GM12878 (cell line): ENCODE results near the gene NTM. TPM values are rescaled to one million over a fixed set of nuclear protein-coding genes. Genes with fewer than 3 reads are reported as not detected.

Source experiments
- ATAC-seq: fragments of 200-7000 bp; cut with Tn5 transposase; 3 replicates; pipeline ENCODE4 v1.9.1; 2020; ENCODE audit warnings: mild to moderate bottlenecking, moderate library complexity
- BruUV-seq: library from RNA; stranded (reverse); fragments of 400-500 nt; replicated peaks from 2 replicates; lab custom pipeline; 2021; lab: Mats Ljungman, UMichigan
- CTCF ChIA-PET: fragments of 300-600 bp; sonication (Branson Sonifier 250); formaldehyde crosslinking; extraction: SDS; loops from one replicate; lab custom pipeline; 2021; ENCODE audit warnings: inconsistent platforms; lab: Yijun Ruan, JAX
- POLR2A ChIA-PET: fragments of 350-600 bp; formaldehyde crosslinking; extraction: SDS; loops from one replicate; lab custom pipeline; 2021; ENCODE audit warnings: inconsistent platforms; lab: Charles Lee
- RAD21 ChIA-PET: fragments of 300-600 bp; sonication (Branson Sonifier 250); formaldehyde crosslinking; loops from one replicate; lab custom pipeline; 2023; ENCODE audit warnings: antibody characterized with exemption; ENCODE audit not compliant: unreplicated experiment; lab: Charles Lee
- SMC1A ChIA-PET: fragments of 300-600 bp; sonication (Branson Sonifier 250); formaldehyde crosslinking; loops from one replicate; lab custom pipeline; 2023; ENCODE audit not compliant: unreplicated experiment, uncharacterized antibody; lab: Charles Lee
- DNase-seq: peaks from one replicate; pipeline ENCODE4 v3.0.0-alpha.2; 2011; ENCODE audit warnings: low read depth, low spot score
- FAIRE-seq: peaks from 3 replicates; lab custom pipeline; 2011; peaks lifted over from hg19 to GRCh38; lab: Jason Lieb, UNC
- H2AFZ ChIP-seq: 2 replicates; pipeline ENCODE4 v1.6.0; 2011; ENCODE audit warnings: low read depth, low read length, control low read depth; ENCODE audit not compliant: control insufficient read depth
- H3K27ac ChIP-seq: 2 replicates; pipeline ENCODE4 v1.5.1; 2011; ENCODE audit warnings: control low read depth; ENCODE audit not compliant: control insufficient read depth, insufficient read depth
- H3K27me3 ChIP-seq, 2 experiments: replicated peaks in 1 of 2; 2 replicates each; pipeline versions ENCODE4 v1.6.0 to v1.6.1; 2011; ENCODE audit warnings: low read length in 1 of 2; ENCODE audit not compliant: control insufficient read depth in 2 of 2, insufficient read depth in 2 of 2
- H3K36me3 ChIP-seq, 2 experiments: 2 replicates each; pipeline ENCODE4 v1.5.1; 2011; ENCODE audit warnings: low read length in 1 of 2; ENCODE audit not compliant: control insufficient read depth in 2 of 2, insufficient read depth in 2 of 2
- H3K4me1 ChIP-seq: 2 replicates; pipeline ENCODE4 v1.6.1; 2011; ENCODE audit warnings: mild to moderate bottlenecking, low read length, moderate library complexity, mixed read lengths; ENCODE audit not compliant: control insufficient read depth, insufficient read depth
- H3K4me2 ChIP-seq: 2 replicates; pipeline ENCODE4 v1.6.0; 2011; ENCODE audit warnings: control low read depth; ENCODE audit not compliant: control insufficient read depth, insufficient read depth
- H3K4me3 ChIP-seq: fragments of 200-600 bp; sonication (generic); 2 replicates; pipeline ENCODE4 v1.5.1; 2016
- H3K79me2 ChIP-seq: 2 replicates; pipeline ENCODE4 v1.6.0; 2011; ENCODE audit warnings: low read length; ENCODE audit not compliant: control insufficient read depth, insufficient read depth
- H3K9ac ChIP-seq: 2 replicates; pipeline ENCODE4 v1.8.0; 2011; ENCODE audit warnings: low read length, control low read depth, mixed read lengths; ENCODE audit not compliant: control insufficient read depth, insufficient read depth
- H3K9me3 ChIP-seq: replicated peaks from 3 replicates; pipeline ENCODE4 v1.5.1; 2011; ENCODE audit warnings: mild to moderate bottlenecking, low read length; ENCODE audit not compliant: control insufficient read depth, insufficient read depth
- H4K20me1 ChIP-seq: 2 replicates; pipeline ENCODE4 v1.6.0; 2011; ENCODE audit not compliant: control insufficient read depth, insufficient read depth
- BRCA1 ChIP-seq: IDR thresholded peaks from 2 replicates; pipeline ENCODE4 v1.6.1; 2011; ENCODE audit warnings: low read depth, low read length, improper control_type of control experiment
- DPF2 ChIP-seq: fragments of 450-650 bp; IDR thresholded peaks from 2 replicates; pipeline ENCODE4 v1.6.1; 2017; ENCODE audit warnings: mild to moderate bottlenecking
- HSF1 ChIP-seq: fragments of 150-350 bp; IDR thresholded peaks from 2 replicates; pipeline ENCODE4 v1.6.1; 2014; ENCODE audit warnings: mild to moderate bottlenecking, low read depth, low read length
- MXI1 ChIP-seq: fragments of 150-350 bp; IDR thresholded peaks from 2 replicates; pipeline ENCODE4 v1.6.1; 2011; ENCODE audit warnings: low read depth, mild to moderate bottlenecking, inconsistent platforms, low read length, improper control_type of control experiment
- NFXL1 ChIP-seq: fragments of 450-650 bp; IDR thresholded peaks from 2 replicates; pipeline ENCODE4 v1.6.1; 2017; ENCODE audit warnings: antibody characterized with exemption, mild to moderate bottlenecking, borderline replicate concordance
- SIN3A ChIP-seq: IDR thresholded peaks from 2 replicates; pipeline ENCODE4 v1.6.1; 2012; ENCODE audit warnings: low read depth, low read length, improper control_type of control experiment
- STAT1 ChIP-seq: fragments of 450-650 bp; conservative IDR thresholded peaks from 2 replicates; pipeline ENCODE4 v1.6.1; 2014; ENCODE audit warnings: antibody characterized with exemption, mild to moderate bottlenecking
- STAT3 ChIP-seq: IDR thresholded peaks from 2 replicates; pipeline ENCODE4 v1.6.1; 2011; ENCODE audit warnings: low read depth, low read length, improper control_type of control experiment
- TAF1 ChIP-seq: IDR thresholded peaks from 2 replicates; pipeline ENCODE4 v1.6.1; 2011; ENCODE audit warnings: mild to moderate bottlenecking, low read depth, low read length, borderline replicate concordance
- ZBTB4 ChIP-seq: fragments of 450-650 bp; formaldehyde crosslinking; IDR thresholded peaks from 2 replicates; pipeline ENCODE4 v1.4.0; 2022; ENCODE audit warnings: mild to moderate bottlenecking, moderate library complexity
- ZZZ3 ChIP-seq: IDR thresholded peaks from 2 replicates; pipeline ENCODE4 v1.6.1; 2011; ENCODE audit warnings: low read depth; ENCODE audit not compliant: control insufficient read depth, insufficient read length
- WGBS: methylation state at CpG from one replicate; pipeline ENCODE4 v1.1.6; 2016; ENCODE audit warnings: low lambda C conversion rate; ENCODE audit not compliant: insufficient replicate concordance, insufficient coverage; ENCODE audit errors: missing lambda C conversion rate; 5-methylcytosine and 5-hydroxymethylcytosine counted together
- in situ Hi-C: fragments of 300-500 bp; cut with MboI; formaldehyde crosslinking; loops from 9 replicates; pipeline ENCODE4 v1.14.3; 2018; ENCODE audit warnings: mixed read lengths
- intact Hi-C: fragments of 100-400 bp; cut with micrococcal nuclease; formaldehyde crosslinking; loops from one replicate; pipeline ENCODE4 v1.14.2; 2022; ENCODE audit not compliant: unreplicated experiment
- polyA plus RNA-seq, 11 experiments: library from polyadenylated mRNA; depleted of rRNA in 4 of 11; unstranded in 6 of 11; stranded (reverse) in 5 of 11; fragments of >200 nt; fragmentation: Nextera tagmentation in 4 of 11; fragmentation: Illumina TruSeq in 1 of 11; extraction: Ambion mirVana in 4 of 11; extraction: Trizol in 1 of 11; gene quantifications; 1 replicate in 1 of 11; 2 replicates in 10 of 11; pipeline versions ENCODE4 v1.2.1 to v1.2.3, GENCODE V29; 2011 to 2016; ENCODE audit warnings: inconsistent platforms in 2 of 11, missing spikeins in 2 of 11, low read depth in 1 of 11
- total RNA-seq, 4 experiments: library from RNA; depleted of rRNA in 3 of 4; stranded (reverse); fragments of >200 nt in 3 of 4; fragmentation: Illumina TruSeq in 1 of 4; extraction: Trizol in 1 of 4; gene quantifications; 2 replicates each; pipeline versions ENCODE4 v1.2.1 to v1.2.3, GENCODE V29; 2013 to 2021

NTM gene
- total and polyA plus RNA-seq, 10 of the 15 experiments (the other 5 are each of a cell fraction or from before 2014, with no cell fraction given) = not detected

GRCh38 chr11:131827430-131827829, 457.0 kb downstream of the NTM start:
- SMC1A ChIA-PET = no interaction called here
- CTCF ChIA-PET = no interaction called here
- H3K79me2 ChIP-seq = no peaks in the 10 kb centered on the region
- H3K27ac ChIP-seq = no peak overlapping the region
- intact Hi-C loops = no loop called here
- H3K9ac ChIP-seq = no peak overlapping the region
- no TSS peak for BruUV-seq
- no peak overlapping the region for H3K4me2 ChIP-seq
- no peaks in the 10 kb centered on the region for H3K36me3 ChIP-seq
- 0% methylated on average over 1 of the region's 1 CpG for WGBS
- no peak for FAIRE-seq
- H2AFZ ChIP-seq = no peak overlapping the region
- no peak overlapping the region for H3K4me3 ChIP-seq
- no peaks in the 10 kb centered on the region for H3K9me3 ChIP-seq
- no peak for ATAC-seq
- POLR2A ChIA-PET = no interaction called here
- H4K20me1 ChIP-seq = no peaks in the 10 kb centered on the region
- DNase-seq = no peak
- H3K27me3 ChIP-seq = peaks cover 0 to 2% of the 10 kb centered on the region in 2 experiments; a peak in 3 of 4 replicates
- H3K4me1 ChIP-seq = no peaks in the 10 kb centered on the region
- RAD21 ChIA-PET = interaction anchor here (0.7 kb wide), 1 partner anchor 78 kb away, joined by 3 read pairs; no protein-coding TSS in a partner anchor
- in situ Hi-C loops = no loop called here
- no peak for TF ChIP-seq ZBTB4
- TF ChIP-seq STAT1 = no peak
- TF ChIP-seq NFXL1 = no peak
- TF ChIP-seq BRCA1 = no peak
- no peak for TF ChIP-seq TAF1
- TF ChIP-seq MXI1 = no peak
- no peak for TF ChIP-seq ZZZ3
- TF ChIP-seq DPF2 = no peak
- TF ChIP-seq STAT3 = no peak
- no peak for TF ChIP-seq SIN3A
- TF ChIP-seq HSF1 = no peak
